ENCODE measurements around the gene MAGEA2B. TPM values are rescaled to one million over a fixed set of nuclear protein-coding genes. Genes with fewer than 3 reads are reported as not detected.
A peak's percentile ranks its signal among the peaks of the same experiment; 100 is the strongest.
"Not testable (repeated sequence)": the region's sequence is repeated elsewhere in the genome, so short reads cannot be mapped to it uniquely, and the experiment has no call there.

The MAGEA2B gene
- total and polyA plus RNA-seq, 9 of the 15 experiments (the other 6 are each of a cell fraction or from before 2014, with no cell fraction given) = 1.9 to 53.3 (median 10.0) TPM

- H3K4me2 ChIP-seq (ENCODE audit: insufficient read depth, low read length); FAIRE-seq; ATAC-seq; H3K27me3 ChIP-seq (ENCODE audit: control insufficient read depth in 2 of 2, insufficient read depth in 2 of 2, low read length in 2 of 2); H3K79me2 ChIP-seq (ENCODE audit: control insufficient read depth, insufficient read depth, low read length); POLR2A ChIA-PET; H3K4me1 ChIP-seq (replicated peaks in 1 of 2; ENCODE audit: control insufficient read depth in 2 of 2, insufficient read depth in 2 of 2, low read length in 2 of 2); H3K9me1 ChIP-seq (ENCODE audit: control insufficient read depth, insufficient read depth, low read length); H2AFZ ChIP-seq (ENCODE audit: low read depth, low read length); BruUV-seq (replicated peaks); H3K9me3 ChIP-seq (replicated peaks; ENCODE audit: control insufficient read depth, insufficient read depth, low read depth, low read length); CTCF ChIA-PET (ENCODE audit: low intra/inter-chr PET ratio); H3K4me3 ChIP-seq; H3K27ac ChIP-seq (ENCODE audit: extremely low read depth, low read depth, low read length); H3K9ac ChIP-seq (ENCODE audit: insufficient read depth in 1 of 2, low read depth in 2 of 2, low read length in 2 of 2); intact Hi-C loops (cut with micrococcal nuclease); H4K20me1 ChIP-seq (replicated peaks; ENCODE audit: control insufficient read depth, insufficient read depth, low read length); H3K36me3 ChIP-seq (ENCODE audit: control insufficient read depth, insufficient read depth, low read length); DNase-seq (ENCODE audit: extremely low read depth in 1 of 4, low spot score in 3 of 4): not testable (repeated sequence)
- in situ Hi-C loops (cut with MboI) = loop anchor here (10.0 kb wide), 1 partner anchor 110 kb away; no protein-coding TSS in a partner anchor
- 92% methylated on average over 1 of the region's 3 CpGs for WGBS (ENCODE audit: insufficient coverage, low coverage, missing lambda C conversion rate)
- peak; percentile 62 for TF ChIP-seq ZNF146 (CRISPR knock-in tag; IDR thresholded peaks at IDR 0.05; ENCODE audit: unreplicated experiment)
Measured at GRCh38 chrX:152674652-152675051, 39.8 kb upstream of the MAGEA2B start.

GRCh38 chrX:152681012-152681411, 33.4 kb upstream of the MAGEA2B start:
- H3K9me1 ChIP-seq (ENCODE audit: control insufficient read depth, insufficient read depth, low read length); H3K9me3 ChIP-seq (replicated peaks; ENCODE audit: control insufficient read depth, insufficient read depth, low read depth, low read length); H3K4me1 ChIP-seq (replicated peaks in 1 of 2; ENCODE audit: control insufficient read depth in 2 of 2, insufficient read depth in 2 of 2, low read length in 2 of 2); in situ Hi-C loops (cut with MboI); H3K27ac ChIP-seq (ENCODE audit: extremely low read depth, low read depth, low read length); intact Hi-C loops (cut with micrococcal nuclease); H2AFZ ChIP-seq (ENCODE audit: low read depth, low read length); H4K20me1 ChIP-seq (replicated peaks; ENCODE audit: control insufficient read depth, insufficient read depth, low read length); DNase-seq (ENCODE audit: extremely low read depth in 1 of 4, low spot score in 3 of 4); H3K36me3 ChIP-seq (ENCODE audit: control insufficient read depth, insufficient read depth, low read length); POLR2A ChIA-PET; CTCF ChIA-PET (ENCODE audit: low intra/inter-chr PET ratio); H3K9ac ChIP-seq (ENCODE audit: insufficient read depth in 1 of 2, low read depth in 2 of 2, low read length in 2 of 2); H3K79me2 ChIP-seq (ENCODE audit: control insufficient read depth, insufficient read depth, low read length); H3K4me3 ChIP-seq; BruUV-seq (replicated peaks); H3K4me2 ChIP-seq (ENCODE audit: insufficient read depth, low read length); H3K27me3 ChIP-seq (ENCODE audit: control insufficient read depth in 2 of 2, insufficient read depth in 2 of 2, low read length in 2 of 2): not testable (repeated sequence)
- FAIRE-seq = peak; percentile 94
- ATAC-seq = peak; percentile 99
- WGBS (ENCODE audit: insufficient coverage, low coverage, missing lambda C conversion rate) = no CpG with 5 or more reads among the region's 3 CpGs

- peak; percentile 97 for ATAC-seq
- peak within 1 kb of the TSS; percentile 60; the same call in 1 of the 2 replicates for H3K4me2 ChIP-seq (ENCODE audit: insufficient read depth, low read length)
- FAIRE-seq = peak; percentile 98
- H3K4me1 ChIP-seq (replicated peaks in 1 of 2; ENCODE audit: control insufficient read depth in 2 of 2, insufficient read depth in 2 of 2, low read length in 2 of 2); H3K27me3 ChIP-seq (ENCODE audit: control insufficient read depth in 2 of 2, insufficient read depth in 2 of 2, low read length in 2 of 2); H3K27ac ChIP-seq (ENCODE audit: extremely low read depth, low read depth, low read length); in situ Hi-C loops (cut with MboI); CTCF ChIA-PET (ENCODE audit: low intra/inter-chr PET ratio); H3K79me2 ChIP-seq (ENCODE audit: control insufficient read depth, insufficient read depth, low read length); H4K20me1 ChIP-seq (replicated peaks; ENCODE audit: control insufficient read depth, insufficient read depth, low read length); H3K9me3 ChIP-seq (replicated peaks; ENCODE audit: control insufficient read depth, insufficient read depth, low read depth, low read length); H3K9me1 ChIP-seq (ENCODE audit: control insufficient read depth, insufficient read depth, low read length); H3K36me3 ChIP-seq (ENCODE audit: control insufficient read depth, insufficient read depth, low read length); H2AFZ ChIP-seq (ENCODE audit: low read depth, low read length); intact Hi-C loops (cut with micrococcal nuclease); POLR2A ChIA-PET; DNase-seq (ENCODE audit: extremely low read depth in 1 of 4, low spot score in 3 of 4); BruUV-seq (replicated peaks): not testable (repeated sequence)
- peak within 1 kb of the TSS in 1 of 2 experiments; percentile 64; a peak in 2 of 4 replicates for H3K9ac ChIP-seq (ENCODE audit: insufficient read depth in 1 of 2, low read depth in 2 of 2, low read length in 2 of 2)
- 4% methylated on average over 3 of the region's 34 CpGs for WGBS (ENCODE audit: insufficient coverage, low coverage, missing lambda C conversion rate)
- H3K4me3 ChIP-seq = peak within 1 kb of the TSS; percentile 30
Measured at GRCh38 chrX:152697952-152698931, 16.2 kb upstream of the MAGEA2B start, which contains the start of gene MAGEA3. Gene MAGEA3, plus strand, starts transcription at chrX:152698794. Its CDS starts 2,039 bp downstream, at chrX:152700833.

All from K562 (cell line).